GM12865 (cell line): ENCODE data around the gene OLFM3.

Source experiments
- DNase-seq: peaks from one replicate; pipeline ENCODE4 v3.0.0; 2010; ENCODE audit warnings: low read depth
- H3K4me3 ChIP-seq: 2 replicates; pipeline ENCODE4 v1.5.1; 2011; ENCODE audit warnings: mild to moderate bottlenecking, low read depth, low read length, control low read depth
- TF ChIP-seq, protein P1 (sequence below): IDR thresholded peaks from 2 replicates; pipeline ENCODE4 v1.5.1; 2011; ENCODE audit warnings: low read length, control low read depth, low read depth, inconsistent platforms; ENCODE audit not compliant: insufficient read depth; ENCODE audit errors: missing control alignments

OLFM3 gene

GRCh38 chr1:101846820-101847219 is 149.9 kb downstream of the OLFM3 start:
- DNase-seq: no peak
- TF ChIP-seq, protein P1, sequence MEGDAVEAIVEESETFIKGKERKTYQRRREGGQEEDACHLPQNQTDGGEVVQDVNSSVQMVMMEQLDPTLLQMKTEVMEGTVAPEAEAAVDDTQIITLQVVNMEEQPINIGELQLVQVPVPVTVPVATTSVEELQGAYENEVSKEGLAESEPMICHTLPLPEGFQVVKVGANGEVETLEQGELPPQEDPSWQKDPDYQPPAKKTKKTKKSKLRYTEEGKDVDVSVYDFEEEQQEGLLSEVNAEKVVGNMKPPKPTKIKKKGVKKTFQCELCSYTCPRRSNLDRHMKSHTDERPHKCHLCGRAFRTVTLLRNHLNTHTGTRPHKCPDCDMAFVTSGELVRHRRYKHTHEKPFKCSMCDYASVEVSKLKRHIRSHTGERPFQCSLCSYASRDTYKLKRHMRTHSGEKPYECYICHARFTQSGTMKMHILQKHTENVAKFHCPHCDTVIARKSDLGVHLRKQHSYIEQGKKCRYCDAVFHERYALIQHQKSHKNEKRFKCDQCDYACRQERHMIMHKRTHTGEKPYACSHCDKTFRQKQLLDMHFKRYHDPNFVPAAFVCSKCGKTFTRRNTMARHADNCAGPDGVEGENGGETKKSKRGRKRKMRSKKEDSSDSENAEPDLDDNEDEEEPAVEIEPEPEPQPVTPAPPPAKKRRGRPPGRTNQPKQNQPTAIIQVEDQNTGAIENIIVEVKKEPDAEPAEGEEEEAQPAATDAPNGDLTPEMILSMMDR: no peak
- H3K4me3 ChIP-seq: no peak overlapping the region

DNA sequence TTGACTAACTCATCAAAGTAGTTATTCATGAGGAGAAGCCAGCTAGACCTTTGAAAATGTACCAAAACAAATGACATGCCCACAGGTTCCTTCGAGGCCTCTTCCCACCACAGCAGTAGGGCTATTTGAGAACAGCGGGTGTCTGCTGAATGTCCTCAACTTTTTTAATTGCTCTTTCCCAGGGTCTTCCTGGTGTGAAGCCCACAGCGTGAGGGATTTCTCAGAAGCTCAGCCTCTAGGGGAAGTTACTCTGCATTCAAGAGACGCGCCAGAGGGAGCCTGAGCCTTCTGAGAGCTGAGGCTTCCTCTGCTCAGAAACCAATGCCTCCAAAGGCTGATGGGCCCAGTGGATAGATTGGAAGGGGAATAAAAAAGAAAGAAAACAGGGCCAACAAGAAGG is 153.6 kb downstream of the OLFM3 start:
- no peak overlapping the region for H3K4me3 ChIP-seq
- TF ChIP-seq, protein P1: no peak
- no peak for DNase-seq

DNA sequence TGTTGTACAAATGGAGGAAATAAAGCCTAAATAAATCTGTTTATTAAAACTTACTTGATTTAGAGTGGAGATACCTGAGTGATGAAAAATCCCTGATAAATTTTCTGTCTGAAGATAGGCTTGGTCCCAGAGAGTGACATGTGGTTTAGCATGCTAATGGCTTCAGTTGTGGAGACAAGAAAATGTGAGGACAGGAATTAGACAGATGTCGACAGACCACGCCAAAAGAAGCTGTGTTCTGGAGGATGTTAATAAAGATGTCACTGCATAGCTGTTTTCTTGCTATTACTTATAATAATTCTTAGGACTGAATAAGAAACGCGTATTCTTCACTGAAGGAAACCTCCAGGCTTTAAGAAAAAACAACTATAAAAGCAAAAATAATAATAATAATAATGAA is 154.9 kb downstream of the OLFM3 start:
- no peak for DNase-seq
- H3K4me3 ChIP-seq: no peak overlapping the region
- TF ChIP-seq, protein P1: no peak

GRCh38 chr1:101835988-101836387 is 160.7 kb downstream of the OLFM3 start:
- TF ChIP-seq, protein P1: no peak
- H3K4me3 ChIP-seq: no peak overlapping the region
- DNase-seq: no peak

DNA sequence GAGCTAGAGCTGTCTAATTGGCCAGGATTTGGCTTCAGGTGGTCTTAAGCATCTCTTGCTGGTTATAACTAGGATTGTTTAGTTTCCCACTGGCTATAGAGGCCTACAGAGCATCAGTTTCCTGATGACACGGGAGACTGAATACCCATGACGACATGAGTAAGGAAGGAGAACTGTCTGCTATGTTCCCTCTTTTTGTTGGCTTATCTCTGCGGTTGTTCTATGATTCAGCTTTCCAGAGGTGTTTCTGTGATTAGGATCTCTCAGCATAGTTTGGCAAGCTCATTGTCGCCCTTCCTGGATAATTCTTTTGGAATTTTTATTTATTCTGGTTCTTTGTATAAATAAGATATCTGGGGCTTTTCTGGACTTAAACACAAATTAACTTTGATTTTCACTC is 163.4 kb downstream of the OLFM3 start:
- TF ChIP-seq, protein P1: no peak
- H3K4me3 ChIP-seq: no peak overlapping the region
- DNase-seq: no peak

- DNase-seq: no peak
- H3K4me3 ChIP-seq: no peak overlapping the region
- TF ChIP-seq, protein P1: no peak
Measured at GRCh38 chr1:101826416-101826815, 170.3 kb downstream of the OLFM3 start.

DNA sequence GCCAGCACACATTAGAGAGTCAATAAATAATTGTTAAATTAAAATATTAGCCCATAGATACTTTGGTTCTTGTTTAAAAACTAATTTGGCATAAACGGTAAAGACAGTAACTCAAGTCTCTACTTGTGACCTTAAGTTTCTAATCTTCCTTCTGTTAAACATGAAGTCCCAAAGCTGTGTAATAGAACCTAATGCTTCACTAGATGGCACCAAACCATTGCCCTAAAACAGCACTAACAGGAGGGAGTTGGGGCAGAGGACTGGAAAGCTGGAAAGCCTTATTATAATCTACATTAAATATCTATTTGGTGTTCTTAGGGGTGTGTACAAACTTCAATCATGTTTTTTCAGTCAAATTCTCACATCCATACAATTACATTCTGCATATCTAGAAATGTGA is 176.7 kb downstream of the OLFM3 start:
- TF ChIP-seq, protein P1: peak; percentile 28
- H3K4me3 ChIP-seq: no peak overlapping the region
- peak; percentile 28 for DNase-seq
